ENCODE results near the gene MLLT6. TPM values are rescaled to one million over a fixed set of nuclear protein-coding genes. Genes with fewer than 3 reads are reported as not detected.

MLLT6 gene
- total and polyA plus RNA-seq, 10 of the 15 experiments (the other 5 are each of a cell fraction or from before 2014, with no cell fraction given): 4.8 to 105 (median 36.3) TPM

- Histone ChIP-seq H3K9ac (ENCODE audit: control insufficient read depth, insufficient read depth, low read length) (peak overlapping the region; percentile 71), H3K79me2 (ENCODE audit: control insufficient read depth, insufficient read depth, low read length) (peaks cover 13% of the 10 kb centered on the region), H3K36me3 (ENCODE audit: control insufficient read depth in 2 of 2, insufficient read depth in 2 of 2, low read length in 1 of 2) (peaks cover 0 to 4% of the 10 kb centered on the region in 2 experiments; a peak in 3 of 4 replicates), H3K4me3 (peak overlapping the region; percentile 53), H4K20me1 (ENCODE audit: control insufficient read depth, insufficient read depth) (no peaks in the 10 kb centered on the region), H3K4me2 (ENCODE audit: control insufficient read depth, insufficient read depth) (peak overlapping the region; percentile 93), H3K27me3 (replicated peaks in 1 of 2; ENCODE audit: control insufficient read depth in 2 of 2, insufficient read depth in 2 of 2, low read length in 1 of 2) (no peaks in the 10 kb centered on the region), H2AFZ (ENCODE audit: control insufficient read depth, low read depth, low read length) (peak overlapping the region; percentile 71), H3K9me3 (replicated peaks; ENCODE audit: control insufficient read depth, insufficient read depth, low read length) (no peaks in the 10 kb centered on the region; the same call in 2 of the 3 replicates), H3K4me1 (ENCODE audit: control insufficient read depth, insufficient read depth, low read length) (peaks cover 38% of the 10 kb centered on the region), H3K27ac (ENCODE audit: control insufficient read depth, insufficient read depth) (peak overlapping the region; percentile 52)
- DNase-seq (ENCODE audit: low read depth, low spot score) (no peak), ATAC-seq (no peak), FAIRE-seq (no peak)
- in situ Hi-C loops (cut with MboI): no loop called here
- intact Hi-C loops (cut with micrococcal nuclease; ENCODE audit: unreplicated experiment): no loop called here
- POLR2A ChIA-PET: interaction anchor here (0.7 to 2.2 kb wide), 4 partner anchors 20 to 53 kb away, joined by 3 to 9 read pairs (median 4); no protein-coding TSS in a partner anchor
- CTCF ChIA-PET: interaction anchor here (0.6 to 3.6 kb wide), 8 partner anchors 17 to 502 kb away, joined by 3 to 36 read pairs (median 4); partner anchors contain the start of genes EPOP and PSMB3
- 38% methylated on average over 13 of the region's 14 CpGs for WGBS (ENCODE audit: insufficient coverage, insufficient replicate concordance, low lambda C conversion rate, missing lambda C conversion rate)
- RAD21 ChIA-PET (ENCODE audit: unreplicated experiment): interaction anchor here (1.5 kb wide), 1 partner anchor 52 kb away, joined by 7 read pairs; no protein-coding TSS in a partner anchor
- BruUV-seq (replicated peaks): no TSS peak
- TF ChIP-seq MLLT1 (IDR thresholded peaks at IDR 0.05) (0 out of 2 replicates have a peak, but pooled peaks have one; percentile 20), USF2 (IDR thresholded peaks at IDR 0.05; ENCODE audit: borderline replicate concordance, low read depth, low read length) (no peak), EGR1 (IDR thresholded peaks at IDR 0.05; ENCODE audit: borderline replicate concordance in 1 of 2, low read depth in 2 of 2, low read length in 2 of 2) (peak in 1 of 2 experiments; percentile 78; a peak in 1 of 3 replicates), ZNF24 (IDR thresholded peaks at IDR 0.05) (no peak), ZNF687 (IDR thresholded peaks at IDR 0.05) (no peak), ATF2 (IDR thresholded peaks at IDR 0.05; ENCODE audit: low read length) (no peak), PBX3 (IDR thresholded peaks at IDR 0.05; ENCODE audit: insufficient replicate concordance, low read depth, low read length) (no peak), MAX (IDR thresholded peaks at IDR 0.05; ENCODE audit: low read depth, low read length) (no peak)
- SMC1A ChIA-PET (ENCODE audit: uncharacterized antibody, unreplicated experiment): interaction anchor here (0.8 to 2.9 kb wide), 4 partner anchors 19 to 52 kb away, joined by 3 to 12 read pairs (median 4); no protein-coding TSS in a partner anchor
Measured at GRCh38 chr17:38729368-38729885, 24.4 kb downstream of the MLLT6 start.
